H9 (cell line): ENCODE measurements around the gene KDR. TPM values are rescaled to one million over a fixed set of nuclear protein-coding genes. Genes with fewer than 3 reads are reported as not detected.

Experiments
- DNase-seq: peaks from one replicate; pipeline ENCODE4 v3.0.0-alpha.2; 2017
- H2AFZ ChIP-seq: one replicate; pipeline ENCODE4 v1.6.1; 2013; ENCODE audit warnings: mild to moderate bottlenecking, low read length, control low read depth, moderate library complexity
- H2AK5ac ChIP-seq: 2 replicates; pipeline ENCODE4 v1.6.1; 2013; ENCODE audit warnings: low read length, control low read depth, mixed read lengths; ENCODE audit not compliant: insufficient read length
- H2BK120ac ChIP-seq: one replicate; pipeline ENCODE4 v1.6.1; 2013; ENCODE audit warnings: low read depth, mild to moderate bottlenecking, low read length, control low read depth, inconsistent platforms; ENCODE audit not compliant: poor library complexity, severe bottlenecking
- H2BK12ac ChIP-seq: 2 replicates; pipeline ENCODE4 v1.6.1; 2013; ENCODE audit warnings: low read length, control low read depth, mixed read lengths, low read depth; ENCODE audit not compliant: insufficient read length
- H2BK15ac ChIP-seq: 2 replicates; pipeline ENCODE4 v1.6.1; 2013; ENCODE audit warnings: low read depth, low read length, control low read depth
- H2BK20ac ChIP-seq: one replicate; pipeline ENCODE4 v1.6.1; 2013; ENCODE audit warnings: low read depth, mild to moderate bottlenecking, low read length, control low read depth, inconsistent platforms; ENCODE audit not compliant: poor library complexity, severe bottlenecking
- H2BK5ac ChIP-seq: 2 replicates; pipeline ENCODE4 v1.6.1; 2013; ENCODE audit warnings: low read length, control low read depth, mixed read lengths; ENCODE audit not compliant: insufficient read length
- H3K14ac ChIP-seq: 2 replicates; pipeline ENCODE4 v1.6.1; 2013; ENCODE audit warnings: low read length, control low read depth; ENCODE audit not compliant: insufficient read depth
- H3K18ac ChIP-seq: 2 replicates; pipeline ENCODE4 v1.6.1; 2013; ENCODE audit warnings: low read depth, mild to moderate bottlenecking, mixed read lengths, low read length, control low read depth; ENCODE audit not compliant: insufficient read length
- H3K23ac ChIP-seq: 2 replicates; pipeline ENCODE4 v1.6.1; 2013; ENCODE audit warnings: low read length, control low read depth, mixed read lengths, low read depth; ENCODE audit not compliant: insufficient read length
- H3K23me2 ChIP-seq: 2 replicates; pipeline ENCODE4 v1.6.1; 2013; ENCODE audit warnings: low read depth, mild to moderate bottlenecking, mixed read lengths, low read length, control low read depth; ENCODE audit not compliant: insufficient read length, poor library complexity, severe bottlenecking
- H3K27ac ChIP-seq: 2 replicates; pipeline ENCODE4 v1.5.1; 2013; ENCODE audit warnings: low read length, control low read depth, mixed read lengths, low read depth; ENCODE audit not compliant: insufficient read length
- H3K27me3 ChIP-seq: 2 replicates; pipeline ENCODE4 v1.6.1; 2013; ENCODE audit warnings: low read length, control low read depth, inconsistent platforms; ENCODE audit not compliant: insufficient read depth
- H3K4ac ChIP-seq: 2 replicates; pipeline ENCODE4 v1.6.1; 2013; ENCODE audit warnings: low read depth, mild to moderate bottlenecking, control low read depth, inconsistent platforms, low read length, moderate library complexity
- H3K4me1 ChIP-seq: 2 replicates; pipeline ENCODE4 v1.6.1; 2013; ENCODE audit warnings: low read length, control low read depth, inconsistent platforms; ENCODE audit not compliant: insufficient read depth
- H3K4me2 ChIP-seq: 2 replicates; pipeline ENCODE4 v1.6.1; 2013; ENCODE audit warnings: low read length, control low read depth, mixed read lengths; ENCODE audit not compliant: insufficient read length, insufficient read depth
- H3K56ac ChIP-seq: 2 replicates; pipeline ENCODE4 v1.6.1; 2013; ENCODE audit warnings: low read depth, mild to moderate bottlenecking, mixed read lengths, low read length, control low read depth; ENCODE audit not compliant: insufficient read length
- H3K79me1 ChIP-seq: 2 replicates; pipeline ENCODE4 v1.6.1; 2013; ENCODE audit warnings: low read depth, mild to moderate bottlenecking, moderate library complexity, low read length, control low read depth, inconsistent platforms; ENCODE audit not compliant: insufficient read depth, poor library complexity, severe bottlenecking
- H3K79me2 ChIP-seq: 2 replicates; pipeline ENCODE4 v1.6.1; 2013; ENCODE audit warnings: low read length, control low read depth, inconsistent platforms; ENCODE audit not compliant: insufficient read depth
- H3K9ac ChIP-seq: 2 replicates; pipeline ENCODE4 v1.6.1; 2013; ENCODE audit warnings: low read length, control low read depth, mixed read lengths; ENCODE audit not compliant: insufficient read length; ENCODE audit errors: extremely low read depth
- H3K9me3 ChIP-seq: one replicate; pipeline ENCODE4 v1.6.1; 2013; ENCODE audit warnings: low read depth, low read length, inconsistent platforms; ENCODE audit not compliant: control insufficient read depth
- H3T11ph ChIP-seq: one replicate; pipeline ENCODE4 v1.6.1; 2013; ENCODE audit warnings: mild to moderate bottlenecking, low read length, control low read depth, inconsistent platforms
- H4K20me1 ChIP-seq: one replicate; pipeline ENCODE4 v1.6.1; 2013; ENCODE audit not compliant: control insufficient read depth, insufficient read length, insufficient read depth
- H4K5ac ChIP-seq: 2 replicates; pipeline ENCODE4 v1.6.1; 2013; ENCODE audit warnings: low read depth, mild to moderate bottlenecking, mixed read lengths, low read length, control low read depth; ENCODE audit not compliant: insufficient read length
- H4K8ac ChIP-seq: replicated peaks from 2 replicates; pipeline ENCODE4 v1.6.1; 2013; ENCODE audit warnings: low read length, control low read depth, mixed read lengths, low read depth; ENCODE audit not compliant: insufficient read length
- H4K91ac ChIP-seq: 2 replicates; pipeline ENCODE4 v1.6.1; 2013; ENCODE audit warnings: low read depth, mild to moderate bottlenecking, moderate library complexity, mixed read lengths, low read length, control low read depth; ENCODE audit not compliant: insufficient read length
- H3K27ac Mint-ChIP-seq, 3 experiments: 2 replicates in 2 of 3; 3 replicates in 1 of 3; pipeline ENCODE4 v1.8.0; 2020 to 2021; ENCODE audit warnings: mixed read lengths in 3 of 3, mild to moderate bottlenecking in 1 of 3, moderate library complexity in 1 of 3
- H3K27me3 Mint-ChIP-seq: 2 replicates; pipeline ENCODE4 v1.8.0; 2021; ENCODE audit warnings: low read depth, mild to moderate bottlenecking, moderate library complexity, mixed read lengths
- H3K36me3 Mint-ChIP-seq, 3 experiments: 2 replicates in 2 of 3; 3 replicates in 1 of 3; pipeline ENCODE4 v1.8.0; 2020 to 2021; ENCODE audit warnings: low read depth in 3 of 3, mixed read lengths in 3 of 3; ENCODE audit not compliant: insufficient read depth in 1 of 3
- H3K4me1 Mint-ChIP-seq, 2 experiments: 2 replicates each; pipeline ENCODE4 v1.8.0; 2020; ENCODE audit warnings: mixed read lengths in 2 of 2
- H3K4me3 Mint-ChIP-seq, 2 experiments: 2 replicates in 1 of 2; 3 replicates in 1 of 2; pipeline ENCODE4 v1.8.0; 2020 to 2021; ENCODE audit warnings: mild to moderate bottlenecking in 2 of 2, mixed read lengths in 2 of 2, moderate library complexity in 1 of 2
- H3K9me3 Mint-ChIP-seq, 2 experiments: 2 replicates in 1 of 2; 3 replicates in 1 of 2; pipeline ENCODE4 v1.8.0; 2020; ENCODE audit warnings: mild to moderate bottlenecking in 2 of 2, mixed read lengths in 2 of 2, moderate library complexity in 1 of 2
- WGBS: extraction: QIAGEN DNeasy Blood & Tissue Kit; methylation state at CpG from one replicate; pipeline ENCODE4 v1.1.7; 2013; ENCODE audit warnings: missing lambda C conversion rate, low lambda C conversion rate, mixed read lengths; ENCODE audit not compliant: insufficient read length; ENCODE audit errors: extremely low coverage; 5-methylcytosine and 5-hydroxymethylcytosine counted together
- total RNA-seq: library from RNA; stranded (reverse); gene quantifications from 2 replicates; pipeline ENCODE4 v1.2.1, GENCODE V29; 2021
- TF ChIP-seq, protein P1 (sequence below): fragments of 200-600 bp; sonication (generic); conservative IDR thresholded peaks from 3 replicates; pipeline ENCODE4 v1.8.0; 2021; ENCODE audit warnings: antibody characterized with exemption, mild to moderate bottlenecking

The KDR gene
- total RNA-seq, 1 experiment from 2014 or later, result 51.4 TPM

DNA sequence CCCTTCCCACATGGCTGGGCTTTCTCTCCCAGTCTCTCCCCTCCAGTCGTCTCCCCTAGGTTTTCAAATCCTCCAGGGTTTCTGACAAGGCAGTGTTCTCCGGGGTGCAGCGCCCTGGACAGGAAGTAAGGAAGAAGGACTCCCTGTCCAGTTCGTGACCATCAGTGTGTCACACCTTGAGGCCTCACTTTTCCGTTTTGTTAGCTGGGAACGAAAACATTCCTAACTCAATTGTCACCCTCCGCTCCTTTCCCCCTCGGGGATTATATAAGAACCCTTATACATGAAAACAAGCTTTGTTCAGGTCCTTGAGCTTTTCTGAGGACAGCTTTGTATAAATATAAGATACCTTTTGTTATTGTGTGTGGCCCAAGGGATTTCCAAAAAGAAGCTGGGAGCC is 92.1 kb downstream of the KDR start:
- no peak overlapping the region for H2BK15ac ChIP-seq
- TF ChIP-seq, protein P1, sequence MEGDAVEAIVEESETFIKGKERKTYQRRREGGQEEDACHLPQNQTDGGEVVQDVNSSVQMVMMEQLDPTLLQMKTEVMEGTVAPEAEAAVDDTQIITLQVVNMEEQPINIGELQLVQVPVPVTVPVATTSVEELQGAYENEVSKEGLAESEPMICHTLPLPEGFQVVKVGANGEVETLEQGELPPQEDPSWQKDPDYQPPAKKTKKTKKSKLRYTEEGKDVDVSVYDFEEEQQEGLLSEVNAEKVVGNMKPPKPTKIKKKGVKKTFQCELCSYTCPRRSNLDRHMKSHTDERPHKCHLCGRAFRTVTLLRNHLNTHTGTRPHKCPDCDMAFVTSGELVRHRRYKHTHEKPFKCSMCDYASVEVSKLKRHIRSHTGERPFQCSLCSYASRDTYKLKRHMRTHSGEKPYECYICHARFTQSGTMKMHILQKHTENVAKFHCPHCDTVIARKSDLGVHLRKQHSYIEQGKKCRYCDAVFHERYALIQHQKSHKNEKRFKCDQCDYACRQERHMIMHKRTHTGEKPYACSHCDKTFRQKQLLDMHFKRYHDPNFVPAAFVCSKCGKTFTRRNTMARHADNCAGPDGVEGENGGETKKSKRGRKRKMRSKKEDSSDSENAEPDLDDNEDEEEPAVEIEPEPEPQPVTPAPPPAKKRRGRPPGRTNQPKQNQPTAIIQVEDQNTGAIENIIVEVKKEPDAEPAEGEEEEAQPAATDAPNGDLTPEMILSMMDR, result no peak
- no peaks in the 10 kb centered on the region for H3K9me3 ChIP-seq
- Mint-ChIP-seq H3K9me3 (no peaks in the 10 kb centered on the region), H3K36me3 (no peaks in the 10 kb centered on the region), H3K27ac (no peak overlapping the region), H3K27me3 (no peaks in the 10 kb centered on the region), H3K4me3 (no peak overlapping the region), H3K4me1 (peaks cover 28 to 36% of the 10 kb centered on the region in 2 experiments)
- no peak overlapping the region for H2BK5ac ChIP-seq
- no peak overlapping the region for H2AFZ ChIP-seq
- no peak overlapping the region for H4K91ac ChIP-seq
- WGBS, result no CpG with 5 or more reads among the region's 8 CpGs
- H3K79me1 ChIP-seq, result no peaks in the 10 kb centered on the region
- no peak overlapping the region for H2BK20ac ChIP-seq
- H3K4me2 ChIP-seq, result no peak overlapping the region
- H3K14ac ChIP-seq, result no peak overlapping the region; the same call in 1 of the 2 replicates
- H3K23me2 ChIP-seq, result no peaks in the 10 kb centered on the region
- no peak overlapping the region for H4K5ac ChIP-seq
- no peaks in the 10 kb centered on the region for H3K4me1 ChIP-seq
- H3K18ac ChIP-seq, result no peak overlapping the region
- H3K9ac ChIP-seq, result no peak overlapping the region
- no peak overlapping the region for H3K4ac ChIP-seq
- no peak overlapping the region for H2BK120ac ChIP-seq
- no peaks in the 10 kb centered on the region for H3K27me3 ChIP-seq
- H3K56ac ChIP-seq, result no peak overlapping the region
- H4K8ac ChIP-seq, result no peak overlapping the region
- DNase-seq, result no peak
- H3K79me2 ChIP-seq, result no peaks in the 10 kb centered on the region
- H2BK12ac ChIP-seq, result no peak overlapping the region
- no peaks in the 10 kb centered on the region for H4K20me1 ChIP-seq
- no peak overlapping the region for H2AK5ac ChIP-seq
- no peak overlapping the region for H3K23ac ChIP-seq
- no peak overlapping the region for H3T11ph ChIP-seq
- H3K27ac ChIP-seq, result no peak overlapping the region
